Measurements from ENCODE around the gene ATP10B.
"Not testable (repeated sequence)": the region's sequence is repeated elsewhere in the genome, so short reads cannot be mapped to it uniquely, and the experiment has no call there.

The ATP10B gene

DNA sequence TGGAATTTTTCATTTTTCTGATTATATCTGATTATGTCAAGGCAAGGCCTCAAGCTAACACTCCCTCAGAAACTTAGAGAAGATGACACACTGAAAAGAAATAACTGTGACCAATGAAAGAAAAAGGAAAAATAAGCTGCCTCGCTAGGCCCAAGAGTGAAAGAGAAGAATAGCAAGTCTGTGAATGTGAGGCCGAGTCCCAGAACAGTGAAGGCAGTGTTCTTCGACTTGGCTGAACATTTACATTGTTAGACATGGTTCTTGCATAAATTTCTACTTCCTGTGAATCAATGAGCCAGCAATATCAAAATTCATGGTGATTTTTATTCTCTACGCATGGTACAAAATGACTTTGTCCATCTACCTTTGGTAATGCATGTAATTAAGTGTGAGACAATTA lies at the start of gene ATP10B:
TSS of gene ATP10B (minus strand) at position 163 of the 400 bp plus-strand sequence. CDS start 164,137 bp downstream, outside the sequence.
- no peak for DNase-seq

DNA sequence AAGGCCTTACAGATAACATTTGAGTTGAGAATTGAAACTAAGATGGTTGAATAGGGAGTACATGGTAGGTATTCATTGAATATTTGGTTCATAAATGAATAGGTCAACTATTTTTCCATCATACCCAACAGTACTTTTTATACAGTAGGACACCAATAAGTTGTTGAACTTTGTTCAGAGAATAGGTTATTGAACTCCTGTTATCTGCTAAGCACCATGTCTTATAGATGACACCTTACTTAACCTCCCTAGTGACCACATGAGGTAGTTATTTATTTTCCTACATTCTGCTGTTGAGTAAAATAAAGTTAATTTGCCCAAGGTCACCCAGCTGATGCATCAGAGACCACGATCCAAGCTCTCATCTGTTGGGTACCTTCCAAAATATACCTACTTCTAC lies 49.6 kb upstream of the ATP10B start:
- DNase-seq: no peak

GRCh38 chr5:160899735-160900134 lies 47.7 kb upstream of the ATP10B start:
- DNase-seq: no peak

DNA sequence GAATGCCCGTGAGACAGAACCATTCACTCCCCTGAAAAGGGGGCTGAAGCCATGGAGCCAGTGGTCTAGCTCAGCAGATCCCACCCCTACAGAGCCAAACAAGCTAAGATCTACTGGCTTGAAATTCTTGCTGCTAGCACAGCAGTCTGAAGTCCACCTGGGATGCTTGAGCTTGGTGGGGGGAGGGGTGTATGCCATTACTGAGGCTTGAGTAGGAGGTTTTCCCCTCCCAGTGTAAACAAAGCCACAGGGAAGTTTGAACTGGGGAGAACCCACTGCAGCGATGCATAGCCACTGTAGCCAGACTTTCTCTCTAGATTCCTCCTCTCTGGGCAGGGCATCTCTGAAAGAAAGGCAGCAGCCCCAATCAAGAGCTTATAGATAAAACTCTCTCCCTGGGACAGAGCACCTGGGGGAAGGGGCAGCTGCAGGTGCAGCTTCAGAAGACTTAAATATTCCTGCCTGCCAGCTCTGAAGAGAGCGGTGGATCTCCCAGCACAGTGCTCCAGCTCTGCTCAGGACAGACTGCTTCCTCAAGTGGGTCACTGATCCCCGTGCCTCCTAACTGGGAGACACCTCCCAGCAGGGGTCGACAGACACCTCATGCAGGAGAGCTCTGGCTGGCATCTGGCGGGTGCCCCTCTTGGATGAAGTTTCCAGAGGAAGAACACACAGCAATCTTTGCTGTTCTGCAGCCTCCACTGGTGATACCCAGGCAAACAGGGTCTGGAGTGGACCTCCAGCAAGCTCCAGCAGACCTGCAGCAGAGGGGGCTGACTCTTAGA lies 41.4 kb upstream of the ATP10B start:
- DNase-seq: not testable (repeated sequence)

DNA sequence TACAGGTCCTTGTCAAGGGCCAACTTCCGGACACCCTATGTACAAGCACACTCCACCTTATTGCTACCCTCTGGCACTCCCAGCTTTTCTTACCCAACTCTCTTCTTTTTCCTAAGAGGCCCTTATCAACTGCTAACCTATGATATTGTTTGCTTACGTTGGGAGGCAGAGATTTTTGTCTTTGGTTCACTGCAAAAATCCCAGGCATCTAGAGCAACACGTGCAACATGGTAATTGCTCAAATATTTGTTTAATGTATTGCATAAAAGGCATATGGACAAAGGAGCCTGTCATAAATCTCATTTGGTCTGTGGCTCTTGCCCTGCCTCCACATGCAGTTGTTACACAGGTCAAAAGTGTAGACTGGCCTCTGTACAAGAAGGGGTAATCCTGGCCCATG lies 35.8 kb upstream of the ATP10B start:
- no peak for DNase-seq

DNA sequence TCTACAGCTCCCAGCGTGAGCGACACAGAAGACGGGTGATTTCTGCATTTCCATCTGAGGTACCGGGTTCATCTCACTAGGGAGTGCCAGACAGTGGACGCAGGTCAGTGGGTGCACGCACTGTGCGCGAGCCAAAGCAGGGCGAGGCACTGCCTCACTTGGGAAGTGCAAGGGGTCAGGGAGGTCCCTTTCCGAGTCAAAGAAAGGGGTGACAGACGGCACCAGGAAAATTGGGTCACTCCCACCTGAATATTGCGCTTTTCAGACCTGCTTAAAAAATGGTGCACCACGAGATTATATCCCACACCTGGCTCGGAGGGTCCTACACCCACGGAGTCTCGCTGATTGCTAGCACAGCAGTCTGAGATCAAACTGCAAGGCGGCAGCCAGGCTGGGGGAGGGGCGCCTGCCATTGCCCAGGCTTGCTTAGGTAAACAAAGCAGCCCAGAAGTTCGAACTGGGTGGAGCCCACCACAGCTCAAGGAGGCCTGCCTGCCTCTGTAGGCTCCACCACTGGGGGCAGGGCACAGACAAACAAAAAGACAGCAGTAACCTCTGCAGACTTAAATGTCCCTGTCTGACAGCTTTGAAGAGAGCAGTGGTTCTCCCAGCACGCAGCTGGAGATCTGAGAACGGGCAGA lies 21.7 kb upstream of the ATP10B start:
- DNase-seq: not testable (repeated sequence)

DNA sequence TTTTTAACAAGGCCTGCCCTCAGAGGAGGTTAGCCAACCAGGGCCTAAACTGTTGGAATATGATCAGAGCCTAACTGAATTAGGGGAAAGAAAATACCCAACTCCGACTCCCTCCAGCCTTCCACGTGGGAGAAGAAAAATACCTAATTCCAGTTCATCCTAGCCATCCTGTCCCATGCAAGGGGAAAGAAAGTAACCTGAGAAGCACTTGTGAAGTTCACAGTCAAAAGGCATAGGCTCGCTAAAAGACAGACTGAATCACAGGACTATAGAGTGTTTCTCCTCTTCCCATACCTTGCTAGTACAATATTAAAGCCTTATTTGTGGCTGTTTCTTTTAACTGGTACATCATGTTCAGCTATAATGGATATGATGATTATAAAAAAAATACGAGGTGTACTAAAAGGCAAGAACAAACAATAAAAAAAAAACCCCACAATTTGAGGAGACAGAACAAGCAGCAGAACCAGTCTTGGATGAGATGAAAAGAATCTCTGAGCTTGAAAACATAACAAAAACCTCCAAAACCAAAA lies 18.0 kb upstream of the ATP10B start:
- no peak for DNase-seq

- no peak for DNase-seq
Observed at GRCh38 chr5:160867976-160868375, 16.0 kb upstream of the ATP10B start.

- no peak for DNase-seq
Observed at GRCh38 chr5:160851451-160851850, 560 bp downstream of the ATP10B start.

- no peak for DNase-seq
Observed at GRCh38 chr5:160850421-160850820, 1.6 kb downstream of the ATP10B start.

GRCh38 chr5:160847526-160848085 lies 4.4 kb downstream of the ATP10B start:
- no peak for DNase-seq

- no peak for DNase-seq
Observed at GRCh38 chr5:160846642-160847041, 5.4 kb downstream of the ATP10B start.

GRCh38 chr5:160844177-160844576 lies 7.8 kb downstream of the ATP10B start:
- no peak for DNase-seq

DNA sequence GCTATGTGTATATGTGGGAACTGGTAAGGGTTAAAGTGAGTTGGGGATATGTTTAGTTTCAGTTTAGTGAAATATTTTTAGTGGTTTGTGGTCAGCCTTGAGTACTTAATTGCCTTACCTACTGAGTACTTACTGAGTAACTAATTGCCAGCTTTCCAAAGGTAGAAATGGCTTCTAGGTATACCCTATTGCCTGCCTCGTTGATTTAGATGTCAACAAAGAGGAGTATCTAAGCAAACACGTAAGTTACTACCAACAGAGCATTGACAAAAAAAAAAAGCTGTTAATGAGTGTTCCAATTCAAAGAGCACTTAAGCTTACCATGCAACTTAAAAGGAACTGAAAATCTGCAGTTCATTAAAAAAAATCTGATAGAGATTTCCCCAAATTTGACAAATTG lies 8.8 kb downstream of the ATP10B start:
- no peak for DNase-seq

GRCh38 chr5:160837749-160838593 lies 14.0 kb downstream of the ATP10B start:
- DNase-seq: no peak

DNA sequence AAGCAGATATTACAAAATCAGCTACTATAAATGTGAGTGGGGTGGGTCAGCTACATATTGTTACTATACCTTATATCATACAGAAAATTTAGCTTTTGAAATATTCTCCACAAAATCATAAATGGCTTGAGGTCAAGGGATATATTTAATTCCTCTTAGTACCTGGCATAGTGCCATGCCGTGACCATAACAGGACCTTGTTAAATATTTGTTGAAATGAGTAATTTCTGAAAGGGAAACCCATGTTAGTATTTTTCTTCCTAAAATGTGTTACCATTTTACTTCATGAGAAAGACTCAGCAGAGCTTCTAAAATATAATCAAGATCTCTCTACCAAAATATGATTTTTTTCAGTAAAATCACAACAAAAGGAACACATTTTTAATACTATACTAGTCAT lies 14.8 kb downstream of the ATP10B start:
- DNase-seq: no peak

- no peak for DNase-seq
Observed at GRCh38 chr5:160835818-160836528, 16.0 kb downstream of the ATP10B start.

DNA sequence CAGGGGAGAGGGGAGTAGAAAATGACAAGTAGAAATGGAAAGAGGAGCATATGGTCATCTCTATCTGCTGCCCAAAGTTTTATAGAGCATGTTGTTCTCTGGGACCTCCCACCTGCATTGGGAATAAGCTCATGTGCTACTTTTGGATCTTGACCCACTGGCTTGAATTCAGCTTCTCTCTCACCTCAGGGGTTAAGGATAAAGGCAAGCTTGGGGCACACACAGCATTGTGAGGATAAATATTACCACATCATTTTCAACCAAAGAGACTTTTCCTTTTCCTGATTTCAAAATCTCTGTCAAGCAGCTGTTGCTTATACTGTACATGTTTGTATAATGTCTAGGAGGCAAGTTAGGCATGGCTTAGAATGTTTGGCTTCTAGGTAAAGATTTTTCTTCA lies 16.6 kb downstream of the ATP10B start:
- no peak for DNase-seq

DNA sequence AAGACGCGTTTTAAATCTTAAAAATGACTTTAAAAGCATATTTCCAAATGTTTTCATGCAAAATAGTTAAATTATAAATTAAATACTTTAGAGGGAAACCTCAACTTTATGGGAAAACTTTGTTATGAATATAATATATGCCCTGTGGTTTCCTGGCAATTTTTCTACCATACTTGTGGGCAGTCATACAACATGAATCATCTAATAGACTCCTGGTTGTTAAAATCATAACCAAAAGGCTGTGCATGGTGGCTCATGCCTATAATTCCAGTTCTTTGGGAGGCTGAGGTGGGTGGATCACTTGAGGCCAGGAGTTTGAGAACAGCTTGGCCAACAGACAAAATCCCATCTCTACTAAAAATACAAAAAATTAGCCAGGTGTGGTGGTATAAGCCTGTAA lies 18.2 kb downstream of the ATP10B start:
- DNase-seq: no peak

- no peak for DNase-seq
Observed at GRCh38 chr5:160831801-160832200, 20.2 kb downstream of the ATP10B start.

GRCh38 chr5:160824301-160825001 lies 27.6 kb downstream of the ATP10B start:
- no peak for DNase-seq

DNA sequence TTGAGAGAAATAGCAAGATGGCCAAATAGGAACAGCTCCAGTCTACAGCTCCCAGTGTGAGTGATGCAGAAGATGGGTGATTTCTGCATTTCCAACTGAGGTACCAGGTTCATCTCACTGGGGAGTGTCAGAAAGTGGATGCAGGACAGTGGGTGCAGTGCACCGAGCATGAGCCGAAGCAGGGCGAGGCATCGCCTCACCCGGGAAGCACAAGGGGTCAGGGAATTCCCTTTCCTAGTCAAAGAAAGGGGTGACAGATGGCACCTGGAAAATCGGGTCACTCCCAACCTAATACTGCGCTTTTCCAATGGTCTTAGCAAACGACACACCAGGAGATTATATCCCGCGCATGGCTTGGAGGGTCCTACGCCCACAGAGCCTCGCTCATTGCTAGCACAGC lies 39.0 kb downstream of the ATP10B start:
- not testable (repeated sequence) for DNase-seq

Data from CD4-positive, alpha-beta T cell treated with Interferon alpha-2 for 1 hour (primary cell).